Panc1 (cell line): ENCODE results near the gene MAML1.

Source experiments
- TCF7L2 ChIP-seq: IDR thresholded peaks from 2 replicates; pipeline ENCODE4 v1.6.1; 2011; ENCODE audit warnings: mild to moderate bottlenecking, low read depth, low read length, inconsistent platforms
- TF ChIP-seq, protein P1 (sequence below): fragments of 450-650 bp; IDR thresholded peaks from 2 replicates; pipeline ENCODE4 v1.5.1; 2017; ENCODE audit warnings: mild to moderate bottlenecking

DNA sequence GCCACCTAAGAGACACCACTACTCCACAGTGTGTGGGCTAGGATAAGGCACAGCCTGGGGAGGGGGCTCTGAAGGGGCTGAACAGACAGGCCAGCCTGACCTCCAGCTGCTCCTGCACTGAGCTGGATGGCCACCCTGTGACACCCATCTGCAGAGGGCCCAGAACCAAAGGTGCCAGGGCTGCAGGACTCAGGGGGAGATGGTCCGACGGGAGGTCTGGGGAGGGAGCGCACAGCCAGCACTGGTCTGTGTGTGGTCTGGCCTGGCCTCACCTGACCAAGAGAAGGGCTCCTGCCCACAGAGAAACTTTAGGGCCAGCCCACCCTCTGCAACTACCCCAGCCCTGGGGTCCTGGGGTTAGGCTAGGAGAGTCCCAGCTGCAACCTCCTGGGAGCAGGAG, 62.0 kb downstream of the MAML1 start:
- TF ChIP-seq, protein P1, sequence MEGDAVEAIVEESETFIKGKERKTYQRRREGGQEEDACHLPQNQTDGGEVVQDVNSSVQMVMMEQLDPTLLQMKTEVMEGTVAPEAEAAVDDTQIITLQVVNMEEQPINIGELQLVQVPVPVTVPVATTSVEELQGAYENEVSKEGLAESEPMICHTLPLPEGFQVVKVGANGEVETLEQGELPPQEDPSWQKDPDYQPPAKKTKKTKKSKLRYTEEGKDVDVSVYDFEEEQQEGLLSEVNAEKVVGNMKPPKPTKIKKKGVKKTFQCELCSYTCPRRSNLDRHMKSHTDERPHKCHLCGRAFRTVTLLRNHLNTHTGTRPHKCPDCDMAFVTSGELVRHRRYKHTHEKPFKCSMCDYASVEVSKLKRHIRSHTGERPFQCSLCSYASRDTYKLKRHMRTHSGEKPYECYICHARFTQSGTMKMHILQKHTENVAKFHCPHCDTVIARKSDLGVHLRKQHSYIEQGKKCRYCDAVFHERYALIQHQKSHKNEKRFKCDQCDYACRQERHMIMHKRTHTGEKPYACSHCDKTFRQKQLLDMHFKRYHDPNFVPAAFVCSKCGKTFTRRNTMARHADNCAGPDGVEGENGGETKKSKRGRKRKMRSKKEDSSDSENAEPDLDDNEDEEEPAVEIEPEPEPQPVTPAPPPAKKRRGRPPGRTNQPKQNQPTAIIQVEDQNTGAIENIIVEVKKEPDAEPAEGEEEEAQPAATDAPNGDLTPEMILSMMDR, result no peak
- TF ChIP-seq TCF7L2, result no peak
